IMR-90 (cell line): Measurements from ENCODE around the gene FBXO17.

Experiments
- BHLHE40 ChIP-seq: fragments of 150-350 bp; IDR thresholded peaks from 2 replicates; pipeline ENCODE4 v1.6.1; 2016; ENCODE audit warnings: mild to moderate bottlenecking, low read depth, low read length
- CTCF ChIP-seq: conservative IDR thresholded peaks from 2 replicates; pipeline ENCODE4 v1.5.1; 2012; ENCODE audit warnings: mild to moderate bottlenecking, low read depth, low read length, improper control_type of control experiment
- MAZ ChIP-seq: IDR thresholded peaks from 2 replicates; pipeline ENCODE4 v1.6.1; 2012; ENCODE audit warnings: low read depth, mild to moderate bottlenecking, low read length, improper control_type of control experiment, moderate library complexity, borderline replicate concordance
- MXI1 ChIP-seq: IDR thresholded peaks from 2 replicates; pipeline ENCODE4 v1.6.1; 2012; ENCODE audit warnings: low read depth, mild to moderate bottlenecking, low read length, moderate library complexity, borderline replicate concordance
- POLR2A ChIP-seq: IDR thresholded peaks from 2 replicates; pipeline ENCODE4 v1.6.1; 2012; ENCODE audit warnings: mild to moderate bottlenecking, low read depth, low read length
- RAD21 ChIP-seq: IDR thresholded peaks from 2 replicates; pipeline ENCODE4 v1.6.1; 2012; ENCODE audit warnings: low read length, improper control_type of control experiment
- RFX5 ChIP-seq: IDR thresholded peaks from 2 replicates; pipeline ENCODE4 v1.8.0; 2012; ENCODE audit warnings: low read depth, mild to moderate bottlenecking, low read length, moderate library complexity
- SMC3 ChIP-seq: fragments of 150-350 bp; IDR thresholded peaks from 2 replicates; pipeline ENCODE4 v1.6.1; 2016; ENCODE audit warnings: low read depth, mild to moderate bottlenecking, antibody characterized with exemption, low read length, moderate library complexity

GRCh38 chr19:38942471-38943181 is 32.9 kb downstream of the FBXO17 start:
- TF ChIP-seq POLR2A (no peak), CTCF (no peak), RAD21 (no peak), BHLHE40 (no peak), MAZ (no peak), RFX5 (no peak), SMC3 (no peak), MXI1 (no peak)
